ENCODE measurements around the gene PHTF2. TPM values are rescaled to one million over a fixed set of nuclear protein-coding genes. Genes with fewer than 3 reads are reported as not detected.

The PHTF2 gene
- total RNA-seq, 1 donor from 2014 or later, result 38.6 TPM

- Histone ChIP-seq H3K27ac (no peak overlapping the region), H4K20me1 (ENCODE audit: low read depth) (no peaks in the 10 kb centered on the region), H3K9me3 (ENCODE audit: low read depth) (no peaks in the 10 kb centered on the region), H3K4me1 (no peaks in the 10 kb centered on the region), H3K4me3 (no peak overlapping the region), H3K36me3 (no peaks in the 10 kb centered on the region), H3K4me2 (no peak overlapping the region), H3F3A (ENCODE audit: low read depth) (no peaks in the 10 kb centered on the region), H3K79me2 (ENCODE audit: low read depth) (peaks cover 63% of the 10 kb centered on the region), H3K9ac (no peak overlapping the region), H3K27me3 (no peaks in the 10 kb centered on the region), H2AFZ (replicated peaks) (no peak overlapping the region)
- no peak overlapping the region for H3K27ac Mint-ChIP-seq
- peaks cover 42% of the 10 kb centered on the region for H3K36me3 Mint-ChIP-seq
- H3K4me1 Mint-ChIP-seq, result no peaks in the 10 kb centered on the region
- H3K4me3 Mint-ChIP-seq, result no peak overlapping the region
- H3K9me3 Mint-ChIP-seq, result peaks cover 60% of the 10 kb centered on the region
- H3K27me3 Mint-ChIP-seq (ENCODE audit: insufficient read depth, low read depth), result peaks cover 4% of the 10 kb centered on the region
- TF ChIP-seq EZH2phosphoT487 (IDR thresholded peaks at IDR 0.05) (no peak), EZH2 (IDR thresholded peaks at IDR 0.05) (no peak)
- TF ChIP-seq, protein P1, sequence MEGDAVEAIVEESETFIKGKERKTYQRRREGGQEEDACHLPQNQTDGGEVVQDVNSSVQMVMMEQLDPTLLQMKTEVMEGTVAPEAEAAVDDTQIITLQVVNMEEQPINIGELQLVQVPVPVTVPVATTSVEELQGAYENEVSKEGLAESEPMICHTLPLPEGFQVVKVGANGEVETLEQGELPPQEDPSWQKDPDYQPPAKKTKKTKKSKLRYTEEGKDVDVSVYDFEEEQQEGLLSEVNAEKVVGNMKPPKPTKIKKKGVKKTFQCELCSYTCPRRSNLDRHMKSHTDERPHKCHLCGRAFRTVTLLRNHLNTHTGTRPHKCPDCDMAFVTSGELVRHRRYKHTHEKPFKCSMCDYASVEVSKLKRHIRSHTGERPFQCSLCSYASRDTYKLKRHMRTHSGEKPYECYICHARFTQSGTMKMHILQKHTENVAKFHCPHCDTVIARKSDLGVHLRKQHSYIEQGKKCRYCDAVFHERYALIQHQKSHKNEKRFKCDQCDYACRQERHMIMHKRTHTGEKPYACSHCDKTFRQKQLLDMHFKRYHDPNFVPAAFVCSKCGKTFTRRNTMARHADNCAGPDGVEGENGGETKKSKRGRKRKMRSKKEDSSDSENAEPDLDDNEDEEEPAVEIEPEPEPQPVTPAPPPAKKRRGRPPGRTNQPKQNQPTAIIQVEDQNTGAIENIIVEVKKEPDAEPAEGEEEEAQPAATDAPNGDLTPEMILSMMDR (IDR thresholded peaks at IDR 0.05), result no peak
- no peak for DNase-seq (ENCODE audit: low spot score)
These were observed 25.2 kb downstream of the PHTF2 start for GRCh38 chr7:77823787-77824186.

DNA sequence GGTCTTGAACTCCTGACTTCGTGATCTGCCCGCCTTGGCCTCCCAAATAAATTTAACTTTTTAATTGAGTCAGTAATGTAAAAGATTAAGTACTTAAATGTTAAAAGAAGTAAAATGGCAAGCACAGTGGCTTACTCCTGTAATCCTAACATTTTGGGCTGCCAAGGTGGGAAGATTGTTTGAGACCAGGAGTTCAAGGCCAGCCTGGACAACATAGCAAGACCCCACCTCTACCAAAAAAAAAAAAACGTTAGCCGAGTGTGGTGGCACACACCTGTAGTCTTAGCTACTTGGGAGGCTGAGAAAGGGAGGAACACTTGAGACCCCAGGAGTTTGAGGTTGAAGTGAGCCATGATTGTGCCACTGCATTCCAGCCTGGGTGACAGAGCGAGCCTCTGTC, 26.1 kb downstream of the PHTF2 start:
- H3K79me2 ChIP-seq (ENCODE audit: low read depth), result peaks cover 54% of the 10 kb centered on the region
- H3K9me3 Mint-ChIP-seq, result peaks cover 52% of the 10 kb centered on the region

DNA sequence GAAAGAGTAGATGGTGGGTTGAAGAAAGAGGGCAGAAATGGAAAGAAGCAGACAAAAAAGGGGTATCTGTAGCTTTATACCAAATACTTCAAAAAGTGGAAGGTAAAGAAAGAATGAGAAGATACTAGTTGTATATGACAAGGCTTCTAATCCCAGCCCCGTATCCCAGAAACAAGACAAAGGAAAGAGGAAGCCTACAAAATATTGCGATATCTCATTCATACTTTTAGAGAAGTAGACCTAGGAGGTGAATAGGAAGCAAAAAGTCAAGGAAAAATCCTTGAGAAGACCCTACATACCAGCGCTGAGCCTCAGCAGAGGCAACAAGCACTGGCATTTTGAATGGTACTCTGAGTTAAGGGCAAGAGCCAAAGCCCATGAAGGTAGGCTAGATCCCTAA, 26.6 kb downstream of the PHTF2 start:
- H3K4me3 Mint-ChIP-seq, result no peak overlapping the region
- H2AFZ ChIP-seq (replicated peaks), result no peak overlapping the region
- H3K36me3 ChIP-seq, result no peaks in the 10 kb centered on the region
- no peaks in the 10 kb centered on the region for H3K27me3 ChIP-seq
- no peak overlapping the region for H3K27ac Mint-ChIP-seq
- peaks cover 31% of the 10 kb centered on the region for H3K36me3 Mint-ChIP-seq
- DNase-seq (ENCODE audit: low spot score), result no peak
- no peak overlapping the region for H3K9ac ChIP-seq
- no peaks in the 10 kb centered on the region for H3K4me1 Mint-ChIP-seq
- no peak for TF ChIP-seq EZH2 (IDR thresholded peaks at IDR 0.05)
- no peak for TF ChIP-seq EZH2phosphoT487 (IDR thresholded peaks at IDR 0.05)
- TF ChIP-seq, protein P1 (IDR thresholded peaks at IDR 0.05), result no peak
- no peaks in the 10 kb centered on the region for H3F3A ChIP-seq (ENCODE audit: low read depth)
- H3K27me3 Mint-ChIP-seq (ENCODE audit: insufficient read depth, low read depth), result peaks cover 4% of the 10 kb centered on the region
- H3K27ac ChIP-seq, result no peak overlapping the region
- H3K79me2 ChIP-seq (ENCODE audit: low read depth), result peaks cover 49% of the 10 kb centered on the region
- no peaks in the 10 kb centered on the region for H3K9me3 ChIP-seq (ENCODE audit: low read depth)
- H4K20me1 ChIP-seq (ENCODE audit: low read depth), result no peaks in the 10 kb centered on the region
- no peak overlapping the region for H3K4me2 ChIP-seq
- no peak overlapping the region for H3K4me3 ChIP-seq
- H3K9me3 Mint-ChIP-seq, result peaks cover 47% of the 10 kb centered on the region
- H3K4me1 ChIP-seq, result no peaks in the 10 kb centered on the region

More for the DNA sequence above, 26.1 kb downstream of the PHTF2 start:
- H3K27me3 ChIP-seq, result no peaks in the 10 kb centered on the region
- no peaks in the 10 kb centered on the region for H3F3A ChIP-seq (ENCODE audit: low read depth)
- no peaks in the 10 kb centered on the region for H3K4me1 Mint-ChIP-seq
- peaks cover 35% of the 10 kb centered on the region for H3K36me3 Mint-ChIP-seq
- H3K4me3 Mint-ChIP-seq, result no peak overlapping the region
- no peak overlapping the region for H3K4me2 ChIP-seq
- H3K4me1 ChIP-seq, result no peaks in the 10 kb centered on the region
- H4K20me1 ChIP-seq (ENCODE audit: low read depth), result no peaks in the 10 kb centered on the region
- H3K4me3 ChIP-seq, result no peak overlapping the region
- H3K9ac ChIP-seq, result no peak overlapping the region
- H3K36me3 ChIP-seq, result no peaks in the 10 kb centered on the region
- peaks cover 4% of the 10 kb centered on the region for H3K27me3 Mint-ChIP-seq (ENCODE audit: insufficient read depth, low read depth)
- no peak for DNase-seq (ENCODE audit: low spot score)
- H3K27ac ChIP-seq, result no peak overlapping the region
- H3K27ac Mint-ChIP-seq, result no peak overlapping the region
- no peaks in the 10 kb centered on the region for H3K9me3 ChIP-seq (ENCODE audit: low read depth)
- no peak for TF ChIP-seq EZH2phosphoT487 (IDR thresholded peaks at IDR 0.05)
- H2AFZ ChIP-seq (replicated peaks), result no peak overlapping the region

- Histone ChIP-seq H3K4me2 (no peak overlapping the region), H3F3A (ENCODE audit: low read depth) (no peaks in the 10 kb centered on the region), H3K4me3 (no peak overlapping the region), H3K9me3 (ENCODE audit: low read depth) (no peaks in the 10 kb centered on the region), H3K9ac (no peak overlapping the region), H4K20me1 (ENCODE audit: low read depth) (no peaks in the 10 kb centered on the region), H3K79me2 (ENCODE audit: low read depth) (peaks cover 41% of the 10 kb centered on the region), H2AFZ (replicated peaks) (no peak overlapping the region), H3K4me1 (no peaks in the 10 kb centered on the region), H3K36me3 (no peaks in the 10 kb centered on the region), H3K27me3 (no peaks in the 10 kb centered on the region), H3K27ac (no peak overlapping the region)
- no peak overlapping the region for H3K27ac Mint-ChIP-seq
- H3K4me1 Mint-ChIP-seq, result no peaks in the 10 kb centered on the region
- no peak overlapping the region for H3K4me3 Mint-ChIP-seq
- H3K27me3 Mint-ChIP-seq (ENCODE audit: insufficient read depth, low read depth), result peaks cover 4% of the 10 kb centered on the region
- peaks cover 36% of the 10 kb centered on the region for H3K9me3 Mint-ChIP-seq
- TF ChIP-seq EZH2 (IDR thresholded peaks at IDR 0.05) (no peak), EZH2phosphoT487 (IDR thresholded peaks at IDR 0.05) (no peak)
- TF ChIP-seq, protein P1 (IDR thresholded peaks at IDR 0.05), result no peak
- peaks cover 19% of the 10 kb centered on the region for H3K36me3 Mint-ChIP-seq
- DNase-seq (ENCODE audit: low spot score), result no peak
These were observed 27.7 kb downstream of the PHTF2 start for GRCh38 chr7:77826300-77826699.
